ENCODE results near the gene PVALB. TPM values are rescaled to one million over a fixed set of nuclear protein-coding genes. Genes with fewer than 3 reads are reported as not detected.

The PVALB gene
- total RNA-seq, 1 experiment from 2014 or later = not detected

- Histone ChIP-seq H3K4me1 (ENCODE audit: low read length) (peaks cover 50% of the 10 kb centered on the region), H3K27me3 (ENCODE audit: low read length) (no peaks in the 10 kb centered on the region), H4K20me1 (ENCODE audit: insufficient read depth, low read depth, low read length) (no peaks in the 10 kb centered on the region), H3K27ac (ENCODE audit: low read length) (peak overlapping the region; percentile 81), H3K36me3 (ENCODE audit: insufficient read depth, low read length) (peaks cover 3% of the 10 kb centered on the region; the same call in 1 of the 2 replicates), H3K79me2 (ENCODE audit: low read length) (peaks cover 23% of the 10 kb centered on the region), H3K9me2 (replicated peaks; ENCODE audit: insufficient read depth, low read length) (no peaks in the 10 kb centered on the region), H2AFZ (ENCODE audit: low read length) (no peak overlapping the region), H3K4me3 (ENCODE audit: low read length) (peak overlapping the region; percentile 71; the same call in 1 of the 2 replicates), H3K9ac (ENCODE audit: low read length) (peak overlapping the region; percentile 76), H3K4me2 (ENCODE audit: low read depth, low read length, poor library complexity, severe bottlenecking) (peak overlapping the region; percentile 92), H3K9me3 (ENCODE audit: low read length) (no peaks in the 10 kb centered on the region)
- no peak for DNase-seq
Measured at GRCh38 chr22:36860438-36860820, 43.6 kb upstream of the PVALB start.

DNA sequence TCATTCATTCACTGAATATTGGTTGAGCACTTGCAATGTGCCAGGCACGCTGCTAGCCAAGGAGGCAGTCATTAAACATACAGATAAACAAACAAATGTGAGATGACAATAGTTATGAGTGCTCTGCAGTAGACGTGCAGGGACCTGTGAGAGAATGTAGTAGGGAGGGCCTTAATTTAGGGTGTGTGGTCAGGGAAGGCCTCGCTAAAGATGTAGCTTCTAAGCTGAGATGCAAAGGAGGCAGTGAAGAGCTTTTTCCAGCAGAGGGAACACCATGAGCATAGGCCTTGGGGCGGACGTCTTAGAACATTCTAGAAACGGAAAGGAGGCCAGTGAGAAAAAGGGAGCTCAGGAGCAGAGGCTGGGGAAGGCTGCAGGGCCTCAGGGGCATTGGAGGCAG lies 43.2 kb upstream of the PVALB start:
- peaks cover 23% of the 10 kb centered on the region for H3K79me2 ChIP-seq (ENCODE audit: low read length)
- peak overlapping the region; percentile 81 for H3K27ac ChIP-seq (ENCODE audit: low read length)
- H4K20me1 ChIP-seq (ENCODE audit: insufficient read depth, low read depth, low read length) = no peaks in the 10 kb centered on the region
- H3K4me2 ChIP-seq (ENCODE audit: low read depth, low read length, poor library complexity, severe bottlenecking) = peak overlapping the region; percentile 92
- peaks cover 50% of the 10 kb centered on the region for H3K4me1 ChIP-seq (ENCODE audit: low read length)
- no peaks in the 10 kb centered on the region for H3K27me3 ChIP-seq (ENCODE audit: low read length)
- no peaks in the 10 kb centered on the region for H3K9me3 ChIP-seq (ENCODE audit: low read length)
- H3K4me3 ChIP-seq (ENCODE audit: low read length) = no peak overlapping the region; the same call in 1 of the 2 replicates
- peak; percentile 61 for DNase-seq
- peak overlapping the region; percentile 76 for H3K9ac ChIP-seq (ENCODE audit: low read length)
- H2AFZ ChIP-seq (ENCODE audit: low read length) = peak overlapping the region; percentile 54
- H3K36me3 ChIP-seq (ENCODE audit: insufficient read depth, low read length) = peaks cover 3% of the 10 kb centered on the region; the same call in 1 of the 2 replicates
- no peaks in the 10 kb centered on the region for H3K9me2 ChIP-seq (replicated peaks; ENCODE audit: insufficient read depth, low read length)

DNA sequence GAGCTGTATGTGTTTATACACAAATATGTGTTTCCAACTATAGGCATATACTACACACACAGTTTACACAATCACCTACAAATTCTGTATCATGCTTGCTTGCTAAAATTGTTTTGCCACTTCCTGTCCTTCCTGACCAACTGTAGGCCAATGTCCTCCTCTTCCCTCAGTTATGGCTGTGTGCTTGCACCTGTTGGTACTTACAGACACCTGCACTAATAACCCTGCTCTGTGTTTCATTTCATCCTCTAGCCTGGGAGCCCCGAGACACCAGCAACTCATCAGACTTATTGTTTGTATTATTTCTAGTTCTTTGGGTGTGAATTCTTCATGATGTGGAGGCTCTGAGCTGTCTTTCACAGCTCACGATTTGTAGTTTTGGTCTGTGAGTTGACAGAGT lies 42.1 kb upstream of the PVALB start:
- no peak overlapping the region; the same call in 1 of the 2 replicates for H3K27ac ChIP-seq (ENCODE audit: low read length)
- DNase-seq = no peak

GRCh38 chr22:36858156-36858555 lies 41.3 kb upstream of the PVALB start:
- Histone ChIP-seq H3K4me3 (ENCODE audit: low read length) (no peak overlapping the region), H3K4me2 (ENCODE audit: low read depth, low read length, poor library complexity, severe bottlenecking) (no peak overlapping the region), H3K36me3 (ENCODE audit: insufficient read depth, low read length) (peaks cover 3% of the 10 kb centered on the region; the same call in 1 of the 2 replicates), H3K79me2 (ENCODE audit: low read length) (peaks cover 19% of the 10 kb centered on the region), H3K27me3 (ENCODE audit: low read length) (no peaks in the 10 kb centered on the region), H3K9me2 (replicated peaks; ENCODE audit: insufficient read depth, low read length) (no peaks in the 10 kb centered on the region), H2AFZ (ENCODE audit: low read length) (no peak overlapping the region), H3K9me3 (ENCODE audit: low read length) (no peaks in the 10 kb centered on the region), H3K9ac (ENCODE audit: low read length) (no peak overlapping the region), H3K27ac (ENCODE audit: low read length) (no peak overlapping the region), H3K4me1 (ENCODE audit: low read length) (peaks cover 48% of the 10 kb centered on the region), H4K20me1 (ENCODE audit: insufficient read depth, low read depth, low read length) (no peaks in the 10 kb centered on the region)
- DNase-seq = no peak

More for the DNA sequence above, 42.1 kb upstream of the PVALB start:
- no peaks in the 10 kb centered on the region for H3K27me3 ChIP-seq (ENCODE audit: low read length)
- peaks cover 50% of the 10 kb centered on the region for H3K4me1 ChIP-seq (ENCODE audit: low read length)
- H3K36me3 ChIP-seq (ENCODE audit: insufficient read depth, low read length) = peaks cover 3% of the 10 kb centered on the region; the same call in 1 of the 2 replicates
- no peaks in the 10 kb centered on the region for H3K9me3 ChIP-seq (ENCODE audit: low read length)
- H3K4me2 ChIP-seq (ENCODE audit: low read depth, low read length, poor library complexity, severe bottlenecking) = no peak overlapping the region
- H3K9me2 ChIP-seq (replicated peaks; ENCODE audit: insufficient read depth, low read length) = no peaks in the 10 kb centered on the region
- no peaks in the 10 kb centered on the region for H4K20me1 ChIP-seq (ENCODE audit: insufficient read depth, low read depth, low read length)
- H2AFZ ChIP-seq (ENCODE audit: low read length) = peak overlapping the region; percentile 54
- H3K4me3 ChIP-seq (ENCODE audit: low read length) = no peak overlapping the region
- H3K79me2 ChIP-seq (ENCODE audit: low read length) = peaks cover 23% of the 10 kb centered on the region
- peak overlapping the region; percentile 3; the same call in 1 of the 2 replicates for H3K9ac ChIP-seq (ENCODE audit: low read length)

- Histone ChIP-seq H2AFZ (ENCODE audit: low read length) (no peak overlapping the region), H3K4me3 (ENCODE audit: low read length) (no peak overlapping the region), H4K20me1 (ENCODE audit: insufficient read depth, low read depth, low read length) (no peaks in the 10 kb centered on the region), H3K9me2 (replicated peaks; ENCODE audit: insufficient read depth, low read length) (no peaks in the 10 kb centered on the region), H3K36me3 (ENCODE audit: insufficient read depth, low read length) (no peaks in the 10 kb centered on the region), H3K27me3 (ENCODE audit: low read length) (no peaks in the 10 kb centered on the region), H3K4me2 (ENCODE audit: low read depth, low read length, poor library complexity, severe bottlenecking) (peak overlapping the region; percentile 39), H3K27ac (ENCODE audit: low read length) (no peak overlapping the region), H3K9ac (ENCODE audit: low read length) (no peak overlapping the region), H3K9me3 (ENCODE audit: low read length) (no peaks in the 10 kb centered on the region), H3K79me2 (ENCODE audit: low read length) (peaks cover 6% of the 10 kb centered on the region), H3K4me1 (ENCODE audit: low read length) (peaks cover 34% of the 10 kb centered on the region)
- no peak for DNase-seq
Measured at GRCh38 chr22:36856792-36857135, 39.9 kb upstream of the PVALB start.

DNA sequence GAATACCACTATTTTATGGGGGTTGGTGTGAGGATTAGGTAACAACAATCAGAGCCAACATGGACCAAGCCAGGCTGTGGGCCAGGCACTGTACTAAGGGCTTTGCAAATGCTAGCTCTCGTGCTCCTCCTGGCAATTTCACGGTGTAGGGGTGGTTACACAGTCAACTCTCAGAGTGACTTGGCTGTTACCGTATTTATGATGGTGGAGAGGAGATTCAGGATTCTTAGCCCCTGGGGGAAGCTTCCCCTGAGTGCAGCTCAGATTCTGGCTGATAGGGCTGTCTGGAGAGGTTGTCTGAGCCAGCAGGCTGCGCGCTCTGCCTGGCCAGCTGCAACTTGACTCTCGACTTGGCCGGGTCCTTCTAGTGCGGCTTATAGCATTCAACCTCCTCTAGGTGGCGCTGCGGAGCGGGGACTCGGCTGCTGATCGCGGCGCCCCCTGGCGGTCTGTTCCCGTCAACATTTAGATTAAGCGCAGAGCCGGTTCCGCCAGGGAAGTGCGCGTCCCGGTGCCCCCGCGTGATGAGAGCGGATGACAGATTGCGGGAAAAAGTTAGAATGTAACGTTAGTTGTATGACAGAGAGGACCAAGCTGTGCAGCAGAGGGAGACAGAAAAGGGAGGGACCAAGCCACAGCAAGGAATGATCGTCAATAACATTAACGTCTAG lies 39.4 kb upstream of the PVALB start:
- Histone ChIP-seq H4K20me1 (ENCODE audit: insufficient read depth, low read depth, low read length) (no peaks in the 10 kb centered on the region), H3K27ac (ENCODE audit: low read length) (no peak overlapping the region), H3K9me3 (ENCODE audit: low read length) (no peaks in the 10 kb centered on the region), H2AFZ (ENCODE audit: low read length) (no peak overlapping the region), H3K79me2 (ENCODE audit: low read length) (peaks cover under 1% of the 10 kb centered on the region; the same call in 1 of the 2 replicates), H3K4me2 (ENCODE audit: low read depth, low read length, poor library complexity, severe bottlenecking) (peak overlapping the region; percentile 39), H3K27me3 (ENCODE audit: low read length) (no peaks in the 10 kb centered on the region), H3K9me2 (replicated peaks; ENCODE audit: insufficient read depth, low read length) (no peaks in the 10 kb centered on the region), H3K4me1 (ENCODE audit: low read length) (peaks cover 29% of the 10 kb centered on the region), H3K9ac (ENCODE audit: low read length) (no peak overlapping the region), H3K36me3 (ENCODE audit: insufficient read depth, low read length) (no peaks in the 10 kb centered on the region), H3K4me3 (ENCODE audit: low read length) (no peak overlapping the region)
- DNase-seq = peak; percentile 95

- H3K27me3 ChIP-seq (ENCODE audit: low read length) = no peaks in the 10 kb centered on the region
- H4K20me1 ChIP-seq (ENCODE audit: insufficient read depth, low read depth, low read length) = no peaks in the 10 kb centered on the region
- no peaks in the 10 kb centered on the region for H3K79me2 ChIP-seq (ENCODE audit: low read length)
- no peaks in the 10 kb centered on the region for H3K9me3 ChIP-seq (ENCODE audit: low read length)
- no peak overlapping the region for H3K4me2 ChIP-seq (ENCODE audit: low read depth, low read length, poor library complexity, severe bottlenecking)
- no peak overlapping the region for H3K27ac ChIP-seq (ENCODE audit: low read length)
- H3K9me2 ChIP-seq (replicated peaks; ENCODE audit: insufficient read depth, low read length) = no peaks in the 10 kb centered on the region
- H3K36me3 ChIP-seq (ENCODE audit: insufficient read depth, low read length) = no peaks in the 10 kb centered on the region
- H3K4me3 ChIP-seq (ENCODE audit: low read length) = no peak overlapping the region
- H3K9ac ChIP-seq (ENCODE audit: low read length) = no peak overlapping the region
- H2AFZ ChIP-seq (ENCODE audit: low read length) = no peak overlapping the region
- DNase-seq = no peak
- H3K4me1 ChIP-seq (ENCODE audit: low read length) = peaks cover 21% of the 10 kb centered on the region
Measured at GRCh38 chr22:36855478-36855877, 38.6 kb upstream of the PVALB start.

DNA sequence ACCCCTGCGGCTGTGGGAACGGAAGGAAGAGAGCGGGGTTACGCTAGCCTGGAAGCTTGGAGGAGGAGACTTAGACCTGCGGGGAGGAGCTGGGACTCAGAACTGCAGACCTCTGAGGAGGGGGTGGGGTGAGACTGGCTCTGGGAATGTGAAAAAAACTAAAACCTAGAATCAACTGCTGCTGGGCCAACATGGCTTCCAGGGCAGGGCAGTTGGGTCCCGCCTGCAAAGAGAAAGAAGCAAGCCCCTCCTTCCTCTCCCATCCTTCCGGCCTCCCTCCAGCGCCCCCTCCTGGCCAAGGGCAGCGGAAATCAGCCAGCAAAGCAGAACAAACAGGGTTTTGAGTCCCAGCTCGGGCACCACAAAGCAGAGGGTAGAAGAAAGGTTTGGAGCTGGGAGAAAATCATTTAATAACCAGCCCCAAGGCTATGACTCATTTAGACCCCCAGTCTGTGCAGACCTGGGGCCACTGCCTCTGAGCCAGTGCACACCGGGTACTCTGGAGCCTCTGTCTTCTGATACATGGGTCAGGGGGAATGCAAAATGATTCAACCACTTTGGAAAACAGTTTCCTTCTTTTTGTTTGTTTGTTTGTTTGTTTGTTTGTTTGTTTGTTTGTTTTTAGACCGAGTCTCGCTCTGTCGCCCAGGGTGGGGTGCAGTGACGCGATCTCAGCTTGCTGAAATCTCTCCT lies 36.7 kb upstream of the PVALB start:
- peak; percentile 97 for DNase-seq
- Histone ChIP-seq H4K20me1 (ENCODE audit: insufficient read depth, low read depth, low read length) (no peaks in the 10 kb centered on the region), H3K4me1 (ENCODE audit: low read length) (peaks cover 3% of the 10 kb centered on the region), H3K4me2 (ENCODE audit: low read depth, low read length, poor library complexity, severe bottlenecking) (no peak overlapping the region), H3K79me2 (ENCODE audit: low read length) (no peaks in the 10 kb centered on the region), H3K9me2 (replicated peaks; ENCODE audit: insufficient read depth, low read length) (no peaks in the 10 kb centered on the region), H3K4me3 (ENCODE audit: low read length) (no peak overlapping the region), H3K9me3 (ENCODE audit: low read length) (no peaks in the 10 kb centered on the region), H3K36me3 (ENCODE audit: insufficient read depth, low read length) (no peaks in the 10 kb centered on the region), H3K27me3 (ENCODE audit: low read length) (no peaks in the 10 kb centered on the region), H3K9ac (ENCODE audit: low read length) (no peak overlapping the region), H2AFZ (ENCODE audit: low read length) (peak overlapping the region; percentile 85), H3K27ac (ENCODE audit: low read length) (no peak overlapping the region)

All from Karpas-422 (cell line).